Parathyroid adenoma (tissue), 2 donors: Measurements from ENCODE around the gene TRAPPC2L.

Source experiments
- H2AFZ ChIP-seq: fragments of 300-600 bp; sonication (generic); one replicate; pipeline ENCODE4 v1.7.0; 2017; ENCODE audit warnings: antibody characterized with exemption, mild to moderate bottlenecking
- H3K27ac ChIP-seq: fragments of 300-600 bp; sonication (generic); one replicate; pipeline ENCODE4 v1.7.0; 2017
- H3K27me3 ChIP-seq: fragments of 300-600 bp; sonication (generic); one replicate; pipeline ENCODE4 v1.7.0; 2017; ENCODE audit warnings: low read length; ENCODE audit not compliant: control insufficient read depth, insufficient read depth
- H3K36me3 ChIP-seq: fragments of 300-600 bp; sonication (generic); one replicate; pipeline ENCODE4 v1.7.0; 2017; ENCODE audit warnings: low read length; ENCODE audit not compliant: control insufficient read depth, insufficient read depth
- H3K4me1 ChIP-seq: fragments of 300-600 bp; sonication (generic); one replicate; pipeline ENCODE4 v1.7.0; 2017; ENCODE audit warnings: control low read depth
- H3K4me2 ChIP-seq: fragments of 300-600 bp; sonication (generic); one replicate; pipeline ENCODE4 v1.7.0; 2017; ENCODE audit warnings: low read length
- H3K4me3 ChIP-seq: fragments of 300-600 bp; sonication (generic); one replicate; pipeline ENCODE4 v1.7.0; 2017; ENCODE audit warnings: low read depth, low read length
- H3K79me2 ChIP-seq: fragments of 300-600 bp; sonication (generic); one replicate; pipeline ENCODE4 v1.7.0; 2017; ENCODE audit warnings: control low read depth
- H3K9ac ChIP-seq: fragments of 300-600 bp; sonication (generic); one replicate; pipeline ENCODE4 v1.7.0; 2017; ENCODE audit warnings: mild to moderate bottlenecking
- H3K9me3 ChIP-seq: fragments of 300-600 bp; sonication (generic); one replicate; pipeline ENCODE4 v1.7.0; 2017; ENCODE audit warnings: low read length; ENCODE audit not compliant: control insufficient read depth
- CTCF ChIP-seq: fragments of 300-600 bp; sonication (generic); IDR thresholded peaks from one replicate; pipeline ENCODE4 v1.7.0; 2017; ENCODE audit warnings: antibody characterized with exemption, mild to moderate bottlenecking
- donor health status: primary hyperparathyroidism.

The TRAPPC2L gene

GRCh38 chr16:88809676-88810165 lies 47.2 kb upstream of the TRAPPC2L start:
- H3K4me2 ChIP-seq, result no peak overlapping the region
- H3K4me1 ChIP-seq, result peaks cover 8% of the 10 kb centered on the region
- H3K27ac ChIP-seq, result no peak overlapping the region
- no peaks in the 10 kb centered on the region for H3K9me3 ChIP-seq
- no peak overlapping the region for H3K9ac ChIP-seq
- TF ChIP-seq CTCF, result no peak
- H3K27me3 ChIP-seq, result no peaks in the 10 kb centered on the region
- H2AFZ ChIP-seq, result no peak overlapping the region
- H3K79me2 ChIP-seq, result no peaks in the 10 kb centered on the region
- no peaks in the 10 kb centered on the region for H3K36me3 ChIP-seq
- H3K4me3 ChIP-seq, result no peak overlapping the region

GRCh38 chr16:88810166-88810911 lies 46.6 kb upstream of the TRAPPC2L start:
- Histone ChIP-seq H3K79me2 (no peaks in the 10 kb centered on the region), H3K9me3 (no peaks in the 10 kb centered on the region), H3K9ac (no peak overlapping the region), H2AFZ (no peak overlapping the region), H3K4me2 (peak overlapping the region; percentile 86), H3K27ac (peak overlapping the region; percentile 58), H3K27me3 (no peaks in the 10 kb centered on the region), H3K4me3 (peak overlapping the region; percentile 75), H3K36me3 (no peaks in the 10 kb centered on the region), H3K4me1 (peaks cover 8% of the 10 kb centered on the region)
- no peak for TF ChIP-seq CTCF

GRCh38 chr16:88810912-88811768 lies 45.8 kb upstream of the TRAPPC2L start:
- H3K9me3 ChIP-seq, result no peaks in the 10 kb centered on the region
- H3K36me3 ChIP-seq, result no peaks in the 10 kb centered on the region
- peak overlapping the region; percentile 75 for H3K4me3 ChIP-seq
- H3K27ac ChIP-seq, result peak overlapping the region; percentile 58
- H3K9ac ChIP-seq, result no peak overlapping the region
- H2AFZ ChIP-seq, result peak overlapping the region; percentile 89
- no peaks in the 10 kb centered on the region for H3K79me2 ChIP-seq
- no peak for TF ChIP-seq CTCF
- peaks cover 8% of the 10 kb centered on the region for H3K4me1 ChIP-seq
- no peaks in the 10 kb centered on the region for H3K27me3 ChIP-seq
- H3K4me2 ChIP-seq, result peak overlapping the region; percentile 86

- H3K4me1 ChIP-seq, result peaks cover 8% of the 10 kb centered on the region
- no peaks in the 10 kb centered on the region for H3K27me3 ChIP-seq
Measured at GRCh38 chr16:88811769-88812512, 45.0 kb upstream of the TRAPPC2L start, which contains the start of gene APRT. Gene APRT (minus strand): TSS chr16:88811928. CDS start chr16:88811899, 29 bp downstream.

More at GRCh38 chr16:88811769-88812512, 45.0 kb upstream of the TRAPPC2L start, which contains the start of gene APRT:
- Histone ChIP-seq H3K79me2 (no peaks in the 10 kb centered on the region), H3K4me3 (peak within 1 kb of the TSS; percentile 75), H3K9ac (no peak within 1 kb of the TSS), H2AFZ (peak within 1 kb of the TSS; percentile 89), H3K9me3 (no peaks in the 10 kb centered on the region), H3K4me2 (peak within 1 kb of the TSS; percentile 86), H3K36me3 (no peaks in the 10 kb centered on the region), H3K27ac (peak within 1 kb of the TSS; percentile 58)
- TF ChIP-seq CTCF, result peak; percentile 24
